Measurements from ENCODE around the gene MAGEB1.

DNA sequence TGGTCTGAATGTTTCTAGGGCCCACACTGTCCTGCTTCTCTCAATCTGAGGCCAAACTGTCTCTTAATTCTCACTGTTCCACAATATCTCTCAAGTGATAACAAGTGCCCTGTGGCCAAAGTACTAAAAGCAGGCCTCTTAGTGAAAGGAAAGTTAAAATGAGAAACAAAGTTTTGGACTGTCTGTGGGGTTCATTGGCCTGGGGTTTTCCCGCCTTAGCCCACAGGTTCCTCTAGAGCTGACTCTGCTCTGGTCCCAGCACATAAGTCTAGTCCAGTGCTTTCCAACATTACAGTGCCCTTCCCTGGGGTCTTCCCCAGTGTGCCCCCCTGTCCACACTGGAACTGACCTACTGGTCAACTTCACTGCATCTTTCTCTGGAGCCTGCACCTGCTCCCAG is 6.3 kb downstream of the MAGEB1 start:
- TF ChIP-seq, protein P1, sequence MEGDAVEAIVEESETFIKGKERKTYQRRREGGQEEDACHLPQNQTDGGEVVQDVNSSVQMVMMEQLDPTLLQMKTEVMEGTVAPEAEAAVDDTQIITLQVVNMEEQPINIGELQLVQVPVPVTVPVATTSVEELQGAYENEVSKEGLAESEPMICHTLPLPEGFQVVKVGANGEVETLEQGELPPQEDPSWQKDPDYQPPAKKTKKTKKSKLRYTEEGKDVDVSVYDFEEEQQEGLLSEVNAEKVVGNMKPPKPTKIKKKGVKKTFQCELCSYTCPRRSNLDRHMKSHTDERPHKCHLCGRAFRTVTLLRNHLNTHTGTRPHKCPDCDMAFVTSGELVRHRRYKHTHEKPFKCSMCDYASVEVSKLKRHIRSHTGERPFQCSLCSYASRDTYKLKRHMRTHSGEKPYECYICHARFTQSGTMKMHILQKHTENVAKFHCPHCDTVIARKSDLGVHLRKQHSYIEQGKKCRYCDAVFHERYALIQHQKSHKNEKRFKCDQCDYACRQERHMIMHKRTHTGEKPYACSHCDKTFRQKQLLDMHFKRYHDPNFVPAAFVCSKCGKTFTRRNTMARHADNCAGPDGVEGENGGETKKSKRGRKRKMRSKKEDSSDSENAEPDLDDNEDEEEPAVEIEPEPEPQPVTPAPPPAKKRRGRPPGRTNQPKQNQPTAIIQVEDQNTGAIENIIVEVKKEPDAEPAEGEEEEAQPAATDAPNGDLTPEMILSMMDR (IDR thresholded peaks at IDR 0.05; ENCODE audit: insufficient read depth, low read length), result no peak
- no peak for TF ChIP-seq POLR2AphosphoS5 (IDR thresholded peaks at IDR 0.05; ENCODE audit: low read depth)
- TF ChIP-seq GABPA (IDR thresholded peaks at IDR 0.05; ENCODE audit: low read depth), result no peak
- TF ChIP-seq, protein P2, sequence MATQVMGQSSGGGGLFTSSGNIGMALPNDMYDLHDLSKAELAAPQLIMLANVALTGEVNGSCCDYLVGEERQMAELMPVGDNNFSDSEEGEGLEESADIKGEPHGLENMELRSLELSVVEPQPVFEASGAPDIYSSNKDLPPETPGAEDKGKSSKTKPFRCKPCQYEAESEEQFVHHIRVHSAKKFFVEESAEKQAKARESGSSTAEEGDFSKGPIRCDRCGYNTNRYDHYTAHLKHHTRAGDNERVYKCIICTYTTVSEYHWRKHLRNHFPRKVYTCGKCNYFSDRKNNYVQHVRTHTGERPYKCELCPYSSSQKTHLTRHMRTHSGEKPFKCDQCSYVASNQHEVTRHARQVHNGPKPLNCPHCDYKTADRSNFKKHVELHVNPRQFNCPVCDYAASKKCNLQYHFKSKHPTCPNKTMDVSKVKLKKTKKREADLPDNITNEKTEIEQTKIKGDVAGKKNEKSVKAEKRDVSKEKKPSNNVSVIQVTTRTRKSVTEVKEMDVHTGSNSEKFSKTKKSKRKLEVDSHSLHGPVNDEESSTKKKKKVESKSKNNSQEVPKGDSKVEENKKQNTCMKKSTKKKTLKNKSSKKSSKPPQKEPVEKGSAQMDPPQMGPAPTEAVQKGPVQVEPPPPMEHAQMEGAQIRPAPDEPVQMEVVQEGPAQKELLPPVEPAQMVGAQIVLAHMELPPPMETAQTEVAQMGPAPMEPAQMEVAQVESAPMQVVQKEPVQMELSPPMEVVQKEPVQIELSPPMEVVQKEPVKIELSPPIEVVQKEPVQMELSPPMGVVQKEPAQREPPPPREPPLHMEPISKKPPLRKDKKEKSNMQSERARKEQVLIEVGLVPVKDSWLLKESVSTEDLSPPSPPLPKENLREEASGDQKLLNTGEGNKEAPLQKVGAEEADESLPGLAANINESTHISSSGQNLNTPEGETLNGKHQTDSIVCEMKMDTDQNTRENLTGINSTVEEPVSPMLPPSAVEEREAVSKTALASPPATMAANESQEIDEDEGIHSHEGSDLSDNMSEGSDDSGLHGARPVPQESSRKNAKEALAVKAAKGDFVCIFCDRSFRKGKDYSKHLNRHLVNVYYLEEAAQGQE (IDR thresholded peaks at IDR 0.05; ENCODE audit: insufficient replicate concordance, low read depth), result no peak
